Colonic mucosa (tissue), 4 donors: Measurements from ENCODE around the gene XKR7. TPM values are rescaled to one million over a fixed set of nuclear protein-coding genes. Genes with fewer than 3 reads are reported as not detected.

Experiments used
- DNase-seq: peaks from one replicate; pipeline ENCODE4 v3.0.0-alpha.2; 2020
- H3K27ac ChIP-seq: fragments of 200-600 bp; one replicate; pipeline ENCODE4 v1.8.0; 2021
- H3K27me3 ChIP-seq: fragments of 200-600 bp; one replicate; pipeline ENCODE4 v1.8.0; 2021
- H3K36me3 ChIP-seq: fragments of 200-600 bp; one replicate; pipeline ENCODE4 v1.8.0; 2021
- H3K4me1 ChIP-seq: fragments of 200-600 bp; one replicate; pipeline ENCODE4 v1.8.0; 2021; ENCODE audit warnings: mild to moderate bottlenecking
- H3K4me3 ChIP-seq: fragments of 200-600 bp; one replicate; pipeline ENCODE4 v1.8.0; 2021
- H3K9ac ChIP-seq, 2 donors: one replicate each; pipeline ENCODE4 v1.7.0; 2013; ENCODE audit warnings: control low read depth in 2 of 2, low read depth in 2 of 2, low read length in 2 of 2
- H3K9me3 ChIP-seq: fragments of 200-600 bp; one replicate; pipeline ENCODE4 v1.8.0; 2021
- CTCF ChIP-seq: fragments of 200-600 bp; IDR thresholded peaks from one replicate; pipeline ENCODE4 v1.8.0; 2022; ENCODE audit warnings: antibody characterized with exemption, mild to moderate bottlenecking
- intact Hi-C: fragments of 100-400 bp; cut with DNase I; formaldehyde crosslinking; loops from one replicate; pipeline ENCODE4 v1.14.1; 2022
- total RNA-seq, 2 donors: library from RNA; stranded (reverse); fragmentation: NEBNext Ultra II Directional in 1 of 2; extraction: Animal tissue kit (Norgen Biotek cat#: 25700) in 1 of 2; gene quantifications; one replicate each; pipeline ENCODE4 v1.2.1, GENCODE V29; 2021
- donor health status: healthy.
- donor health status: DM: no; HTN: no; CAD: no.
- donor health status: DM: no; HTN: no; CAD: no.

XKR7 gene
- total RNA-seq, 2 donors from 2014 or later: 0.07 to 0.16 TPM

GRCh38 chr20:31922181-31922580 is 45.8 kb upstream of the XKR7 start:
- DNase-seq: no peak
- Histone ChIP-seq H3K9me3 (no peaks in the 10 kb centered on the region), H3K27ac (no peak overlapping the region), H3K4me1 (no peaks in the 10 kb centered on the region), H3K4me3 (no peak overlapping the region), H3K27me3 (no peaks in the 10 kb centered on the region), H3K9ac (no peak overlapping the region), H3K36me3 (no peaks in the 10 kb centered on the region)
- no peak for TF ChIP-seq CTCF
- intact Hi-C loops: no loop called here

- Histone ChIP-seq H3K9ac (no peak overlapping the region), H3K9me3 (no peaks in the 10 kb centered on the region), H3K27me3 (no peaks in the 10 kb centered on the region), H3K4me1 (no peaks in the 10 kb centered on the region), H3K36me3 (no peaks in the 10 kb centered on the region), H3K4me3 (no peak overlapping the region), H3K27ac (no peak overlapping the region)
- intact Hi-C loops: no loop called here
- TF ChIP-seq CTCF: no peak
- DNase-seq: no peak
These were observed 45.4 kb upstream of the XKR7 start for GRCh38 chr20:31922588-31922987.

GRCh38 chr20:31923388-31924331 is 44.3 kb upstream of the XKR7 start:
- H3K4me1 ChIP-seq: no peaks in the 10 kb centered on the region
- H3K36me3 ChIP-seq: no peaks in the 10 kb centered on the region
- no peaks in the 10 kb centered on the region for H3K9me3 ChIP-seq
- no peak overlapping the region for H3K9ac ChIP-seq
- intact Hi-C loops: no loop called here
- no peak for TF ChIP-seq CTCF
- no peak overlapping the region for H3K27ac ChIP-seq
- no peak for DNase-seq
- H3K4me3 ChIP-seq: no peak overlapping the region
- H3K27me3 ChIP-seq: no peaks in the 10 kb centered on the region

- Histone ChIP-seq H3K4me1 (no peaks in the 10 kb centered on the region), H3K27me3 (no peaks in the 10 kb centered on the region), H3K9me3 (no peaks in the 10 kb centered on the region), H3K9ac (no peak overlapping the region), H3K27ac (no peak overlapping the region), H3K36me3 (no peaks in the 10 kb centered on the region), H3K4me3 (no peak overlapping the region)
- DNase-seq: no peak
- intact Hi-C loops: no loop called here
- no peak for TF ChIP-seq CTCF
These were observed 43.4 kb upstream of the XKR7 start for GRCh38 chr20:31924561-31924960.

GRCh38 chr20:31925631-31926030 is 42.3 kb upstream of the XKR7 start:
- Histone ChIP-seq H3K4me3 (no peak overlapping the region), H3K4me1 (no peaks in the 10 kb centered on the region), H3K27ac (no peak overlapping the region), H3K9ac (no peak overlapping the region), H3K36me3 (no peaks in the 10 kb centered on the region), H3K27me3 (no peaks in the 10 kb centered on the region), H3K9me3 (no peaks in the 10 kb centered on the region)
- intact Hi-C loops: no loop called here
- TF ChIP-seq CTCF: no peak
- DNase-seq: no peak
